Tibial nerve (tissue), 4 donors: ENCODE data around the gene MAN1A1. TPM values are rescaled to one million over a fixed set of nuclear protein-coding genes. Genes with fewer than 3 reads are reported as not detected.

Source experiments
- DNase-seq, 2 donors: peaks; one replicate each; pipeline ENCODE4 v3.0.0-alpha.2; 2019; ENCODE audit warnings: low spot score in 2 of 2
- H3K27ac ChIP-seq, 4 donors: fragments of 200-600 bp; sonication (generic) in 3 of 4; one replicate each; pipeline ENCODE4 v1.5.1; 2017 to 2019; ENCODE audit warnings: mild to moderate bottlenecking in 1 of 4
- H3K27me3 ChIP-seq, 2 donors: fragments of 200-600 bp; sonication (generic) in 1 of 2; one replicate each; pipeline versions ENCODE4 v1.5.1 to v1.6.0; 2017 to 2019
- H3K36me3 ChIP-seq, 3 donors: fragments of 200-600 bp; sonication (generic); one replicate each; pipeline ENCODE4 v1.5.1; 2018 to 2019
- H3K4me1 ChIP-seq, 4 donors: fragments of 200-600 bp; sonication (generic) in 3 of 4; one replicate each; pipeline ENCODE4 v1.5.1; 2017 to 2019
- H3K4me3 ChIP-seq, 4 donors: fragments of 200-600 bp; sonication (generic) in 3 of 4; one replicate each; pipeline ENCODE4 v1.5.1; 2017 to 2019; ENCODE audit warnings: mild to moderate bottlenecking in 1 of 4, moderate library complexity in 1 of 4
- H3K9me3 ChIP-seq, 4 donors: fragments of 200-600 bp; sonication (generic) in 3 of 4; one replicate each; pipeline ENCODE4 v1.5.1; 2017 to 2019
- EP300 ChIP-seq, 2 donors: sonication (generic); formaldehyde crosslinking; IDR thresholded peaks; one replicate each; pipeline ENCODE4 v1.6.1; 2017; ENCODE audit warnings: antibody characterized with exemption in 2 of 2, mild to moderate bottlenecking in 1 of 2
- POLR2A ChIP-seq, 2 donors: fragments of 450-650 bp; IDR thresholded peaks; one replicate each; pipeline ENCODE4 v1.6.1; 2017; ENCODE audit warnings: antibody characterized with exemption in 2 of 2, mild to moderate bottlenecking in 2 of 2, moderate library complexity in 2 of 2
- WGBS, 2 donors: methylation state at CpG; one replicate each; pipeline ENCODE4 v1.1.5; 2018; 5-methylcytosine and 5-hydroxymethylcytosine counted together
- total RNA-seq, 4 donors: library from RNA; depleted of rRNA; stranded (reverse); fragments of >200 nt; gene quantifications; one replicate each; pipeline ENCODE4 v1.1.0, GENCODE V29; 2016
- TF ChIP-seq, protein P1 (sequence below), 5 experiments: fragments of 200-600 bp in 3 of 5; fragments of 450-650 bp in 2 of 5; sonication (generic) in 3 of 5; IDR thresholded peaks; one replicate each; pipeline ENCODE4 v1.5.1; 2016 to 2019; ENCODE audit warnings: antibody characterized with exemption in 5 of 5, mild to moderate bottlenecking in 3 of 5, moderate library complexity in 2 of 5

MAN1A1 gene
- total RNA-seq, 4 donors from 2014 or later: 118 to 287 (median 154) TPM

DNA sequence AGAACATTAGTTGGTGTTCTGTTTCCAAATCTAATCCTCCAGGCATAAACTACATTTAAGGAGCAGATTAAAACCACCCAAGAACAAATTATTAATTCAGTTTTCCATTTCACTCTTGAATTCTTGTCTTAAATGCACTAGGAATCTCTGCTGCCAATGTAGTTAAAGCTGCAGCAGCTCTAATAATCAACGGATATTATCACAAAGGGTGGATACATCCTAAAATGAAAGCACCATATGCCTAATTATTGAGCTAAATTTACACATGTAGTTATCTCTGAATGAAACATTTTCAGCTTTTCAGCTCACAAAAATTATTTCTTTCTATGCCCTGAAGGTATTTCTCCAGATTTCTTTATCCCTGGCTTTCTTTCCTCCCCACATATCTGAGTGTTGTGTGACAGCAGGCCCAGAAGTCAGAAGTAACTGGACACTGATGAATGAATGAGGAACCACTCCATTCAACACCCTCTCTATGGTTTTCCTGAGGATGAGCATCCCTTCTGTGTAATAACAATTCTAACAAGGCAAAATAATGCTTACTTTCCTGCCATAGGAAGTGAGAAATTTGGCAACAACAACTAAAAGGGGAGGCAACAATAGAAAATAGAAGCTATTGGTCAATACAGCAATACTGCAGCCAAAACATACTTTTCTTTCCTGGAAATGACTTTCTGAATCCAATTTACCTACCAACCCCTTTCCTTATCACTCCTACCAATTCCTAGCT, 14.9 kb downstream of the MAN1A1 start:
- 43 to 53% methylated on average over 1 of the region's 1 CpG for WGBS, 2 donors
- Histone ChIP-seq H3K4me3 (no peak overlapping the region), H3K4me1 (peaks cover 0 to 42% (median 7%) of the 10 kb centered on the region in 4 donors), H3K27ac (no peak overlapping the region), H3K36me3 (peaks cover 0 to 8% (median 0%) of the 10 kb centered on the region in 3 donors), H3K9me3 (no peaks in the 10 kb centered on the region), H3K27me3 (no peaks in the 10 kb centered on the region)
- no peak for DNase-seq
- TF ChIP-seq POLR2A (IDR thresholded peaks at IDR 0.05): no peak
- TF ChIP-seq EP300 (IDR thresholded peaks at IDR 0.05): no peak
- TF ChIP-seq, protein P1, sequence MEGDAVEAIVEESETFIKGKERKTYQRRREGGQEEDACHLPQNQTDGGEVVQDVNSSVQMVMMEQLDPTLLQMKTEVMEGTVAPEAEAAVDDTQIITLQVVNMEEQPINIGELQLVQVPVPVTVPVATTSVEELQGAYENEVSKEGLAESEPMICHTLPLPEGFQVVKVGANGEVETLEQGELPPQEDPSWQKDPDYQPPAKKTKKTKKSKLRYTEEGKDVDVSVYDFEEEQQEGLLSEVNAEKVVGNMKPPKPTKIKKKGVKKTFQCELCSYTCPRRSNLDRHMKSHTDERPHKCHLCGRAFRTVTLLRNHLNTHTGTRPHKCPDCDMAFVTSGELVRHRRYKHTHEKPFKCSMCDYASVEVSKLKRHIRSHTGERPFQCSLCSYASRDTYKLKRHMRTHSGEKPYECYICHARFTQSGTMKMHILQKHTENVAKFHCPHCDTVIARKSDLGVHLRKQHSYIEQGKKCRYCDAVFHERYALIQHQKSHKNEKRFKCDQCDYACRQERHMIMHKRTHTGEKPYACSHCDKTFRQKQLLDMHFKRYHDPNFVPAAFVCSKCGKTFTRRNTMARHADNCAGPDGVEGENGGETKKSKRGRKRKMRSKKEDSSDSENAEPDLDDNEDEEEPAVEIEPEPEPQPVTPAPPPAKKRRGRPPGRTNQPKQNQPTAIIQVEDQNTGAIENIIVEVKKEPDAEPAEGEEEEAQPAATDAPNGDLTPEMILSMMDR (IDR thresholded peaks at IDR 0.05): no peak

DNA sequence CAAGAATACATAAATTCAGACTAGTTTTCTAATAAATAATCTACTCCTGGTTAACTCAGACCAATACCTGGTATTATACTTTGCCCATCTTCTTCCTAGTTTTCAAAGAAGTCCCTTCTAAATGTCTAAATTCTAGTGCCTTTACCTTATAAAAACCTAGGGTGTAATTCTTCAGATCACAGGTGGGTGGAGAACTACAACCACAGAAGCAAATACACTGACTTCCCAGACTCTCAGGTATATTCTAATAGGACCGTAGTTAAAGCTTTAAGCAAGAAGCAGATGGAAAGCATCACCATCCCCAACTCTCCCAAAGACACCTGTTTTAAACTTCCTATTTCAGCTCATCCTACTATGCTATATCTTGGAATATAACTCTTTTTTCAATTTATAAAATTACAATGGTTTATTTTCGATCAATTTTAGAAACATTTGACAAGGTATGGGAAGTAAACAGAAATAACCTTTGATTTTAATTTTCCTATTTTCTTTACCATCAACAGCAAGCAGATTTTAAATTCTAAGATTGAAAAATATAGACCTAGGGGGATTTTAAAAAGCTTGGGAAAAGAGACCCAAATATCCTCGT, 15.8 kb downstream of the MAN1A1 start:
- Histone ChIP-seq H3K9me3 (no peaks in the 10 kb centered on the region), H3K4me1 (peaks cover 0 to 41% (median 7%) of the 10 kb centered on the region in 4 donors), H3K4me3 (no peak overlapping the region), H3K36me3 (peaks cover 0 to 8% (median 0%) of the 10 kb centered on the region in 3 donors), H3K27me3 (no peaks in the 10 kb centered on the region), H3K27ac (no peak overlapping the region)
- no peak for TF ChIP-seq POLR2A (IDR thresholded peaks at IDR 0.05)
- TF ChIP-seq, protein P1 (IDR thresholded peaks at IDR 0.05): peak in 2 of 5 experiments; percentile 23 to 27
- DNase-seq: no peak
- 87 to 89% methylated on average over 3 of the region's 3 CpGs for WGBS, 2 donors

DNA sequence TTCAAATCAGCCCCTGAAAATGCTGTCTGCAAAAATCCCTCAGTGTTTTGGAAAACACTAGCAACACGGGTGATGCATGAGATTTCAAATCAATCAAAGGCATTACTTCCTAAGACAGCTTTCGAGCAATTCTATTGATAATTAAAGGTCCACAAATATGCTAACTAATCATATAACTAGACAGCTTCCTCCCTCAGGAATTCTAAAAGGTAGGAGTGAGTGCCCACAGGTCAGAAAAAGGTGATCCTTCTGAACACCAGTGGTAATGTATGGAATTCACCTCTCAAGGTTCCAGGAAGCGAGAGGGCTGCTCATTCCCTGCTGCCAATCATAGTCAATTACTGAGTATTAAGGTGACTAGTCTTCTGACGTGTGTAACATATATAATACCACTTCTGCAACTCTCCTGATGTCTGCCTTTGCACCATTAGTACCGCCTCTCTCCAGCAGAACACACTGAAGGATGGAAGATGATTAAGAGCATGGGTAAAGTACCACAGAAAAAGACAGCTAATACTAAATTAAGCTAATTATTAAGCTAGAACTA, 16.4 kb downstream of the MAN1A1 start:
- TF ChIP-seq, protein P1 (IDR thresholded peaks at IDR 0.05): no peak
- no peak for TF ChIP-seq EP300 (IDR thresholded peaks at IDR 0.05)
- no peak for TF ChIP-seq POLR2A (IDR thresholded peaks at IDR 0.05)
- no peaks in the 10 kb centered on the region for H3K9me3 ChIP-seq
- WGBS, 2 donors: 91 to 94% methylated on average over 5 of the region's 5 CpGs
- H3K4me3 ChIP-seq: no peak overlapping the region
- peaks cover 0 to 8% (median 0%) of the 10 kb centered on the region in 3 donors for H3K36me3 ChIP-seq
- peaks cover 0 to 36% (median 5%) of the 10 kb centered on the region in 4 donors for H3K4me1 ChIP-seq
- H3K27me3 ChIP-seq: no peaks in the 10 kb centered on the region
- no peak for DNase-seq
- no peak overlapping the region for H3K27ac ChIP-seq

DNA sequence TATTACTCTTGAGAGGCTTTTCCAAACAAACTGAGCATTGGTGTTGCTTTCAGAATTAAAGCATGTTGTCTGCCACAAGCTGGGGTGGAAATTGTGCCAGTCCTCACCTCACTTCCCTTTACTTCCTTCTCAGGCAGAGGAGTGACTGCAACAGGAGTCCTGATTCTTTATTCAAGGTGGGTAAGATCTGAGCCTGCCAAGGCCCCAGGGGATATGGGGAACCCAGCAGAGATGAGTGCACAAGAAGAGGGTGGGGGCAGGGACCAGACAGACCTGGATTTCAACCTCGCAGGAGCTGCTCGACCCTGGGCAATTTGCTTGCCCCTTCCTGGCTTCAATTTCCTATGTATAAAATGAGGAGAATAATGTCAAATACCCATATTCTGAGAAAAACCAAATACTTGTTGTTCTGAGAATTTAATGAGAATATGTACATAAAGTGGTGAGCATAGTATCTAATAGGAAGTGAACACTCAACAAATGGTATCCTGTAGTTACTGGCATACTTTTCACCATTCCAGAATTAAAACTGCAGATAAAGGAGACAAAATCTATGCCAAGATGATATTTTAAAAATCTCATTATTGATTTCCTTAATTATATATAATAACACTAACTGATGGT, 17.8 kb downstream of the MAN1A1 start:
- TF ChIP-seq EP300 (IDR thresholded peaks at IDR 0.05) (no peak), POLR2A (IDR thresholded peaks at IDR 0.05) (no peak)
- TF ChIP-seq, protein P1 (IDR thresholded peaks at IDR 0.05): no peak
- no peak for DNase-seq
- H3K4me3 ChIP-seq: no peak overlapping the region
- H3K27me3 ChIP-seq: no peaks in the 10 kb centered on the region
- 68 to 72% methylated on average over 2 of the region's 2 CpGs for WGBS, 2 donors
- no peaks in the 10 kb centered on the region for H3K9me3 ChIP-seq
- no peak overlapping the region for H3K27ac ChIP-seq
- H3K4me1 ChIP-seq: peaks cover 0 to 25% (median 5%) of the 10 kb centered on the region in 4 donors
- H3K36me3 ChIP-seq: peaks cover 0 to 15% (median 0%) of the 10 kb centered on the region in 3 donors
